ENCODE results near the gene ZNF207. TPM values are rescaled to one million over a fixed set of nuclear protein-coding genes. Genes with fewer than 3 reads are reported as not detected.

The ZNF207 gene
- total and polyA plus RNA-seq, 10 of the 15 experiments (the other 5 are each of a cell fraction or from before 2014, with no cell fraction given): 156 to 348 (median 205) TPM

DNA sequence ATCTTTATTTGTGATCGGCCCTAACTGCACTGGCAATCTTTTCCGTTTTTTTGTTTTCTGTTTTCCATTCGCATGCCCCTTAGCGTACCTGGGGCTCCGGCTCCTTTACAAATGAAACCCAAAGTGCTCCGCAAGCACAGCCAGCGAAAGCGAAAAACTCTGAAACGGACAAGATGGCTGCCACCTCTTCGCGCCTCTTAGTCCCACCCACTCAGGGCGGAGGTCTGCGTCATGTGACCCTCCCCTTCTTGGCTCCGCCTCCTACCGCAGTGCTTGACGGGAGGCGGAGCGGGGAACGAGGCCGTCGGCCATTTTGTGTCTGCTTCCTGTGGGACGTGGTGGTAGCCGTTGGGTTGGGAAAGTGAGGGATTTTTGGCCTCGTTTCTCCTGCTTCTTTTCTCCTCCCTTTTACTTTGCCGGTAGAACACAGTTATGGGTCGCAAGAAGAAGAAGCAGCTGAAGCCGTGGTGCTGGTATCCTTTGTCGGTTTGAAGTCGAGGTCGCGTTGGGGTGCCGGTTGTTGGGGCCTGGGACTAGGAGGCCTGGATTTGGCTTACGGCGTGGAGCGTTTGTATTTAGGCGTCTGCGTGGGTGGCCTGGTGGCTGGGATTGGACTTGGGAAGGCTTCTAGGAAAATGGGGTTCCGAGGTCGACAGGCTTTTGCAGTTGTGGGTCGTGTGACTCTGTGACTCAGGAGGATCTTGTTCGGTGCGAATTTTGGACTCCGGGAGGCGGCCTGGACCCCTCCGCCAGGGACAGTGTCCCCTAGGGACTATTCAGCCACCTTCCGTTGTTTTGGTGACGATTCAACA lies at the start of gene ZNF207 (continued):
- TF ChIP-seq BCL11A (IDR thresholded peaks at IDR 0.05; ENCODE audit: low read depth, low read length) (no peak), MXI1 (IDR thresholded peaks at IDR 0.05; ENCODE audit: low read depth, low read length) (peak; percentile 50; the same call in 1 of the 2 replicates), SRF (IDR thresholded peaks at IDR 0.05; ENCODE audit: low read depth in 2 of 2, low read length in 2 of 2) (0 out of 4 replicates have a peak, but pooled peaks of 1 of the 2 experiments have one; percentile 0), JUNB (IDR thresholded peaks at IDR 0.05) (no peak; the same call in 1 of the 2 replicates), EP300 (IDR thresholded peaks at IDR 0.05; ENCODE audit: borderline replicate concordance in 1 of 2, control insufficient read depth in 1 of 2, low read depth in 2 of 2, low read length in 2 of 2) (no peak), STAT3 (IDR thresholded peaks at IDR 0.05; ENCODE audit: low read depth, low read length) (no peak), ZNF24 (IDR thresholded peaks at IDR 0.05) (no peak), RCOR1 (conservative IDR thresholded peaks at IDR 0.05; ENCODE audit: low read depth, low read length) (no peak), TCF3 (IDR thresholded peaks at IDR 0.05; ENCODE audit: borderline replicate concordance, insufficient read depth, low read depth, low read length) (no peak), PML (IDR thresholded peaks at IDR 0.05; ENCODE audit: low read length) (peak; percentile 98), RBBP5 (conservative IDR thresholded peaks at IDR 0.05) (no peak), SMAD5 (IDR thresholded peaks at IDR 0.05; ENCODE audit: low read depth) (peak; percentile 86; the same call in 1 of the 2 replicates), CHD1 (IDR thresholded peaks at IDR 0.05; ENCODE audit: low read depth, low read length) (peak; percentile 22), BMI1 (IDR thresholded peaks at IDR 0.05; ENCODE audit: borderline replicate concordance) (peak; percentile 50; the same call in 1 of the 2 replicates), NBN (IDR thresholded peaks at IDR 0.05) (peak; percentile 87), SP1 (IDR thresholded peaks at IDR 0.05; ENCODE audit: low read depth, low read length) (peak; percentile 66), IKZF2 (IDR thresholded peaks at IDR 0.05) (peak; percentile 81 to 82), ZNF207 (IDR thresholded peaks at IDR 0.05; ENCODE audit: borderline replicate concordance) (peak; percentile 21; the same call in 1 of the 2 replicates), CHD2 (IDR thresholded peaks at IDR 0.05; ENCODE audit: borderline replicate concordance, low read depth, low read length) (no peak)
- TF ChIP-seq, protein P1, sequence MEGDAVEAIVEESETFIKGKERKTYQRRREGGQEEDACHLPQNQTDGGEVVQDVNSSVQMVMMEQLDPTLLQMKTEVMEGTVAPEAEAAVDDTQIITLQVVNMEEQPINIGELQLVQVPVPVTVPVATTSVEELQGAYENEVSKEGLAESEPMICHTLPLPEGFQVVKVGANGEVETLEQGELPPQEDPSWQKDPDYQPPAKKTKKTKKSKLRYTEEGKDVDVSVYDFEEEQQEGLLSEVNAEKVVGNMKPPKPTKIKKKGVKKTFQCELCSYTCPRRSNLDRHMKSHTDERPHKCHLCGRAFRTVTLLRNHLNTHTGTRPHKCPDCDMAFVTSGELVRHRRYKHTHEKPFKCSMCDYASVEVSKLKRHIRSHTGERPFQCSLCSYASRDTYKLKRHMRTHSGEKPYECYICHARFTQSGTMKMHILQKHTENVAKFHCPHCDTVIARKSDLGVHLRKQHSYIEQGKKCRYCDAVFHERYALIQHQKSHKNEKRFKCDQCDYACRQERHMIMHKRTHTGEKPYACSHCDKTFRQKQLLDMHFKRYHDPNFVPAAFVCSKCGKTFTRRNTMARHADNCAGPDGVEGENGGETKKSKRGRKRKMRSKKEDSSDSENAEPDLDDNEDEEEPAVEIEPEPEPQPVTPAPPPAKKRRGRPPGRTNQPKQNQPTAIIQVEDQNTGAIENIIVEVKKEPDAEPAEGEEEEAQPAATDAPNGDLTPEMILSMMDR (IDR thresholded peaks at IDR 0.05 in 2 of 3, conservative IDR thresholded peaks at IDR 0.05 in 1 of 3; ENCODE audit: control insufficient read depth in 2 of 3, extremely low read depth in 1 of 3, insufficient read depth in 1 of 3, low read depth in 3 of 3, low read length in 3 of 3): no peak
- TF ChIP-seq, protein P2, sequence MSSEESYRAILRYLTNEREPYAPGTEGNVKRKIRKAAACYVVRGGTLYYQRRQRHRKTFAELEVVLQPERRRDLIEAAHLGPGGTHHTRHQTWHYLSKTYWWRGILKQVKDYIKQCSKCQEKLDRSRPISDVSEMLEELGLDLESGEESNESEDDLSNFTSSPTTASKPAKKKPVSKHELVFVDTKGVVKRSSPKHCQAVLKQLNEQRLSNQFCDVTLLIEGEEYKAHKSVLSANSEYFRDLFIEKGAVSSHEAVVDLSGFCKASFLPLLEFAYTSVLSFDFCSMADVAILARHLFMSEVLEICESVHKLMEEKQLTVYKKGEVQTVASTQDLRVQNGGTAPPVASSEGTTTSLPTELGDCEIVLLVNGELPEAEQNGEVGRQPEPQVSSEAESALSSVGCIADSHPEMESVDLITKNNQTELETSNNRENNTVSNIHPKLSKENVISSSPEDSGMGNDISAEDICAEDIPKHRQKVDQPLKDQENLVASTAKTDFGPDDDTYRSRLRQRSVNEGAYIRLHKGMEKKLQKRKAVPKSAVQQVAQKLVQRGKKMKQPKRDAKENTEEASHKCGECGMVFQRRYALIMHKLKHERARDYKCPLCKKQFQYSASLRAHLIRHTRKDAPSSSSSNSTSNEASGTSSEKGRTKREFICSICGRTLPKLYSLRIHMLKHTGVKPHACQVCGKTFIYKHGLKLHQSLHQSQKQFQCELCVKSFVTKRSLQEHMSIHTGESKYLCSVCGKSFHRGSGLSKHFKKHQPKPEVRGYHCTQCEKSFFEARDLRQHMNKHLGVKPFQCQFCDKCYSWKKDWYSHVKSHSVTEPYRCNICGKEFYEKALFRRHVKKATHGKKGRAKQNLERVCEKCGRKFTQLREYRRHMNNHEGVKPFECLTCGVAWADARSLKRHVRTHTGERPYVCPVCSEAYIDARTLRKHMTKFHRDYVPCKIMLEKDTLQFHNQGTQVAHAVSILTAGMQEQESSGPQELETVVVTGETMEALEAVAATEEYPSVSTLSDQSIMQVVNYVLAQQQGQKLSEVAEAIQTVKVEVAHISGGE (CRISPR knock-in tag; IDR thresholded peaks at IDR 0.05): no peak
- TF ChIP-seq, protein P3, sequence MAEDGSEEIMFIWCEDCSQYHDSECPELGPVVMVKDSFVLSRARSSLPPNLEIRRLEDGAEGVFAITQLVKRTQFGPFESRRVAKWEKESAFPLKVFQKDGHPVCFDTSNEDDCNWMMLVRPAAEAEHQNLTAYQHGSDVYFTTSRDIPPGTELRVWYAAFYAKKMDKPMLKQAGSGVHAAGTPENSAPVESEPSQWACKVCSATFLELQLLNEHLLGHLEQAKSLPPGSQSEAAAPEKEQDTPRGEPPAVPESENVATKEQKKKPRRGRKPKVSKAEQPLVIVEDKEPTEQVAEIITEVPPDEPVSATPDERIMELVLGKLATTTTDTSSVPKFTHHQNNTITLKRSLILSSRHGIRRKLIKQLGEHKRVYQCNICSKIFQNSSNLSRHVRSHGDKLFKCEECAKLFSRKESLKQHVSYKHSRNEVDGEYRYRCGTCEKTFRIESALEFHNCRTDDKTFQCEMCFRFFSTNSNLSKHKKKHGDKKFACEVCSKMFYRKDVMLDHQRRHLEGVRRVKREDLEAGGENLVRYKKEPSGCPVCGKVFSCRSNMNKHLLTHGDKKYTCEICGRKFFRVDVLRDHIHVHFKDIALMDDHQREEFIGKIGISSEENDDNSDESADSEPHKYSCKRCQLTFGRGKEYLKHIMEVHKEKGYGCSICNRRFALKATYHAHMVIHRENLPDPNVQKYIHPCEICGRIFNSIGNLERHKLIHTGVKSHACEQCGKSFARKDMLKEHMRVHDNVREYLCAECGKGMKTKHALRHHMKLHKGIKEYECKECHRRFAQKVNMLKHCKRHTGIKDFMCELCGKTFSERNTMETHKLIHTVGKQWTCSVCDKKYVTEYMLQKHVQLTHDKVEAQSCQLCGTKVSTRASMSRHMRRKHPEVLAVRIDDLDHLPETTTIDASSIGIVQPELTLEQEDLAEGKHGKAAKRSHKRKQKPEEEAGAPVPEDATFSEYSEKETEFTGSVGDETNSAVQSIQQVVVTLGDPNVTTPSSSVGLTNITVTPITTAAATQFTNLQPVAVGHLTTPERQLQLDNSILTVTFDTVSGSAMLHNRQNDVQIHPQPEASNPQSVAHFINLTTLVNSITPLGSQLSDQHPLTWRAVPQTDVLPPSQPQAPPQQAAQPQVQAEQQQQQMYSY (CRISPR knock-in tag; IDR thresholded peaks at IDR 0.05): peak; percentile 13; the same call in 1 of the 2 replicates
